ENCODE data around the gene PLXDC2. TPM values are rescaled to one million over a fixed set of nuclear protein-coding genes. Genes with fewer than 3 reads are reported as not detected.

PLXDC2 gene
- total RNA-seq, 6 experiments from 2014 or later: 4.1 to 6.5 (median 5.3) TPM

- ATAC-seq: no peak
- no peak overlapping the region for H3K4me3 ChIP-seq
- no peak overlapping the region for H3K27ac ChIP-seq
- no peaks in the 10 kb centered on the region for H3K27me3 ChIP-seq
- intact Hi-C loops (cut with DNase I): no loop called here
- DNase-seq: no peak
- H3K4me1 ChIP-seq: peaks cover 0 to 9% (median 0%) of the 10 kb centered on the region in 4 donors
- no peaks in the 10 kb centered on the region for H3K9me3 ChIP-seq
- 67% methylated on average over 8 of the region's 8 CpGs for WGBS (ENCODE audit: insufficient coverage, low coverage, low lambda C conversion rate, missing lambda C conversion rate)
- no peaks in the 10 kb centered on the region for H3K36me3 ChIP-seq
- TF ChIP-seq CTCF (IDR thresholded peaks at IDR 0.05) (no peak), POLR2A (IDR thresholded peaks at IDR 0.05) (no peak)
These were observed 61.4 kb downstream of the PLXDC2 start for GRCh38 chr10:19877466-19878255.

- H3K4me3 ChIP-seq: no peak overlapping the region
- no peaks in the 10 kb centered on the region for H3K27me3 ChIP-seq
- no peaks in the 10 kb centered on the region for H3K9me3 ChIP-seq
- intact Hi-C loops (cut with DNase I): no loop called here
- no peaks in the 10 kb centered on the region for H3K36me3 ChIP-seq
- H3K27ac ChIP-seq: no peak overlapping the region
- TF ChIP-seq CTCF (IDR thresholded peaks at IDR 0.05): no peak
- no peak for TF ChIP-seq POLR2A (IDR thresholded peaks at IDR 0.05)
- 80% methylated on average over 5 of the region's 5 CpGs for WGBS (ENCODE audit: insufficient coverage, low coverage, low lambda C conversion rate, missing lambda C conversion rate)
- no peak for ATAC-seq
- DNase-seq: no peak
- peaks cover 0 to 2% (median 0%) of the 10 kb centered on the region in 4 donors for H3K4me1 ChIP-seq
These were observed 66.4 kb downstream of the PLXDC2 start for GRCh38 chr10:19882621-19883020.

- Histone ChIP-seq H3K4me1 (peaks cover 0 to 12% (median 0%) of the 10 kb centered on the region in 4 donors), H3K27me3 (no peaks in the 10 kb centered on the region), H3K4me3 (no peak overlapping the region), H3K27ac (no peak overlapping the region), H3K36me3 (no peaks in the 10 kb centered on the region), H3K9me3 (no peaks in the 10 kb centered on the region)
- WGBS (ENCODE audit: insufficient coverage, low coverage, low lambda C conversion rate, missing lambda C conversion rate): 46% methylated on average over 3 of the region's 3 CpGs
- intact Hi-C loops (cut with DNase I): no loop called here
- no peak for DNase-seq
- no peak for TF ChIP-seq CTCF (IDR thresholded peaks at IDR 0.05)
- TF ChIP-seq POLR2A (IDR thresholded peaks at IDR 0.05): no peak
- ATAC-seq: peak; percentile 48 to 57 (median 52)
These were observed 71.9 kb downstream of the PLXDC2 start for GRCh38 chr10:19888061-19888660.

- TF ChIP-seq CTCF (IDR thresholded peaks at IDR 0.05) (no peak), POLR2A (IDR thresholded peaks at IDR 0.05) (no peak)
- intact Hi-C loops (cut with DNase I): no loop called here
- Histone ChIP-seq H3K27ac (no peak overlapping the region), H3K9me3 (no peaks in the 10 kb centered on the region), H3K36me3 (no peaks in the 10 kb centered on the region), H3K27me3 (no peaks in the 10 kb centered on the region), H3K4me3 (no peak overlapping the region), H3K4me1 (peaks cover 0 to 12% (median 0%) of the 10 kb centered on the region in 4 donors)
- 50% methylated on average over 2 of the region's 2 CpGs for WGBS (ENCODE audit: insufficient coverage, low coverage, low lambda C conversion rate, missing lambda C conversion rate)
- no peak for DNase-seq
- no peak for ATAC-seq
These were observed 73.0 kb downstream of the PLXDC2 start for GRCh38 chr10:19889256-19889655.
